ENCODE measurements around the gene KCNH2. TPM values are rescaled to one million over a fixed set of nuclear protein-coding genes. Genes with fewer than 3 reads are reported as not detected.

The KCNH2 gene
- total and polyA plus RNA-seq, 10 of the 15 experiments (the other 5 are each of a cell fraction or from before 2014, with no cell fraction given) = 0.04 to 0.24 (median 0.17) TPM; not detected in 6

GRCh38 chr7:150955519-150956394 is 22.4 kb downstream of the KCNH2 start (continued):
- TF ChIP-seq, protein P1, sequence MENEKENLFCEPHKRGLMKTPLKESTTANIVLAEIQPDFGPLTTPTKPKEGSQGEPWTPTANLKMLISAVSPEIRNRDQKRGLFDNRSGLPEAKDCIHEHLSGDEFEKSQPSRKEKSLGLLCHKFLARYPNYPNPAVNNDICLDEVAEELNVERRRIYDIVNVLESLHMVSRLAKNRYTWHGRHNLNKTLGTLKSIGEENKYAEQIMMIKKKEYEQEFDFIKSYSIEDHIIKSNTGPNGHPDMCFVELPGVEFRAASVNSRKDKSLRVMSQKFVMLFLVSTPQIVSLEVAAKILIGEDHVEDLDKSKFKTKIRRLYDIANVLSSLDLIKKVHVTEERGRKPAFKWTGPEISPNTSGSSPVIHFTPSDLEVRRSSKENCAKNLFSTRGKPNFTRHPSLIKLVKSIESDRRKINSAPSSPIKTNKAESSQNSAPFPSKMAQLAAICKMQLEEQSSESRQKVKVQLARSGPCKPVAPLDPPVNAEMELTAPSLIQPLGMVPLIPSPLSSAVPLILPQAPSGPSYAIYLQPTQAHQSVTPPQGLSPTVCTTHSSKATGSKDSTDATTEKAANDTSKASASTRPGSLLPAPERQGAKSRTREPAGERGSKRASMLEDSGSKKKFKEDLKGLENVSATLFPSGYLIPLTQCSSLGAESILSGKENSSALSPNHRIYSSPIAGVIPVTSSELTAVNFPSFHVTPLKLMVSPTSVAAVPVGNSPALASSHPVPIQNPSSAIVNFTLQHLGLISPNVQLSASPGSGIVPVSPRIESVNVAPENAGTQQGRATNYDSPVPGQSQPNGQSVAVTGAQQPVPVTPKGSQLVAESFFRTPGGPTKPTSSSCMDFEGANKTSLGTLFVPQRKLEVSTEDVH (IDR thresholded peaks at IDR 0.05; ENCODE audit: low read depth, partially characterized antibody) = no peak
- no peak for TF ChIP-seq TCF3 (IDR thresholded peaks at IDR 0.05; ENCODE audit: borderline replicate concordance, insufficient read depth, low read depth, low read length)
- no peak for TF ChIP-seq CBFB (IDR thresholded peaks at IDR 0.05; ENCODE audit: low read depth)
- no peak for TF ChIP-seq CHD1 (IDR thresholded peaks at IDR 0.05; ENCODE audit: low read depth, low read length)
- TF ChIP-seq BCL11A (IDR thresholded peaks at IDR 0.05; ENCODE audit: low read depth, low read length) = no peak
- TF ChIP-seq, protein P2, sequence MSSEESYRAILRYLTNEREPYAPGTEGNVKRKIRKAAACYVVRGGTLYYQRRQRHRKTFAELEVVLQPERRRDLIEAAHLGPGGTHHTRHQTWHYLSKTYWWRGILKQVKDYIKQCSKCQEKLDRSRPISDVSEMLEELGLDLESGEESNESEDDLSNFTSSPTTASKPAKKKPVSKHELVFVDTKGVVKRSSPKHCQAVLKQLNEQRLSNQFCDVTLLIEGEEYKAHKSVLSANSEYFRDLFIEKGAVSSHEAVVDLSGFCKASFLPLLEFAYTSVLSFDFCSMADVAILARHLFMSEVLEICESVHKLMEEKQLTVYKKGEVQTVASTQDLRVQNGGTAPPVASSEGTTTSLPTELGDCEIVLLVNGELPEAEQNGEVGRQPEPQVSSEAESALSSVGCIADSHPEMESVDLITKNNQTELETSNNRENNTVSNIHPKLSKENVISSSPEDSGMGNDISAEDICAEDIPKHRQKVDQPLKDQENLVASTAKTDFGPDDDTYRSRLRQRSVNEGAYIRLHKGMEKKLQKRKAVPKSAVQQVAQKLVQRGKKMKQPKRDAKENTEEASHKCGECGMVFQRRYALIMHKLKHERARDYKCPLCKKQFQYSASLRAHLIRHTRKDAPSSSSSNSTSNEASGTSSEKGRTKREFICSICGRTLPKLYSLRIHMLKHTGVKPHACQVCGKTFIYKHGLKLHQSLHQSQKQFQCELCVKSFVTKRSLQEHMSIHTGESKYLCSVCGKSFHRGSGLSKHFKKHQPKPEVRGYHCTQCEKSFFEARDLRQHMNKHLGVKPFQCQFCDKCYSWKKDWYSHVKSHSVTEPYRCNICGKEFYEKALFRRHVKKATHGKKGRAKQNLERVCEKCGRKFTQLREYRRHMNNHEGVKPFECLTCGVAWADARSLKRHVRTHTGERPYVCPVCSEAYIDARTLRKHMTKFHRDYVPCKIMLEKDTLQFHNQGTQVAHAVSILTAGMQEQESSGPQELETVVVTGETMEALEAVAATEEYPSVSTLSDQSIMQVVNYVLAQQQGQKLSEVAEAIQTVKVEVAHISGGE (CRISPR knock-in tag; IDR thresholded peaks at IDR 0.05) = no peak
- no peak for TF ChIP-seq POLR2A (IDR thresholded peaks at IDR 0.05; ENCODE audit: low read depth, low read length)
- TF ChIP-seq MYB (IDR thresholded peaks at IDR 0.05; ENCODE audit: borderline replicate concordance, low read depth, low read length) = no peak
